GM23338 (cell line): ENCODE measurements around the gene MALRD1. TPM values are rescaled to one million over a fixed set of nuclear protein-coding genes. Genes with fewer than 3 reads are reported as not detected.

ENCODE experiments used
- ATAC-seq: fragments of 200-7000 bp; cut with Tn5 transposase; 3 replicates; pipeline ENCODE4 v1.9.1; 2020
- DNase-seq: peaks from one replicate; pipeline ENCODE4 v3.0.0-alpha.2; 2015; ENCODE audit warnings: low spot score
- H2AFZ ChIP-seq: fragments of 200-600 bp; sonication (generic); 2 replicates; pipeline ENCODE4 v1.8.0; 2016; ENCODE audit warnings: antibody characterized with exemption, mild to moderate bottlenecking, moderate library complexity
- H3F3A ChIP-seq: fragments of 200-600 bp; sonication (generic); replicated peaks from 2 replicates; pipeline ENCODE4 v1.8.0; 2017; ENCODE audit warnings: antibody characterized with exemption, mixed run types, low read depth
- H3K27ac ChIP-seq: fragments of 200-600 bp; sonication (generic); 2 replicates; pipeline ENCODE4 v1.6.1; 2016; ENCODE audit warnings: low read depth
- H3K27me3 ChIP-seq: fragments of 200-600 bp; sonication (generic); 2 replicates; pipeline ENCODE4 v1.8.0; 2016; ENCODE audit warnings: mild to moderate bottlenecking, mixed run types, moderate library complexity; ENCODE audit not compliant: insufficient read depth
- H3K36me3 ChIP-seq: fragments of 200-600 bp; sonication (generic); 2 replicates; pipeline ENCODE4 v1.8.0; 2016; ENCODE audit warnings: mild to moderate bottlenecking; ENCODE audit not compliant: insufficient read depth
- H3K4me1 ChIP-seq: fragments of 200-600 bp; sonication (generic); 2 replicates; pipeline ENCODE4 v1.8.0; 2016; ENCODE audit warnings: mild to moderate bottlenecking, moderate library complexity; ENCODE audit not compliant: insufficient read depth
- H3K4me2 ChIP-seq: fragments of 200-600 bp; sonication (generic); 2 replicates; pipeline ENCODE4 v1.7.1; 2017; ENCODE audit warnings: mixed run types
- H3K4me3 ChIP-seq: fragments of 200-600 bp; sonication (generic); 2 replicates; pipeline ENCODE4 v1.6.1; 2016; ENCODE audit warnings: mixed run types
- H3K79me2 ChIP-seq: fragments of 200-600 bp; sonication (generic); replicated peaks from 2 replicates; pipeline ENCODE4 v1.8.0; 2017; ENCODE audit warnings: mild to moderate bottlenecking; ENCODE audit not compliant: insufficient read depth
- H3K9me2 ChIP-seq: fragments of 200-600 bp; sonication (generic); 2 replicates; pipeline ENCODE4 v1.8.0; 2017; ENCODE audit not compliant: insufficient read depth
- H4K20me1 ChIP-seq: fragments of 200-600 bp; sonication (generic); replicated peaks from 2 replicates; pipeline ENCODE4 v1.8.0; 2017; ENCODE audit warnings: mild to moderate bottlenecking; ENCODE audit not compliant: insufficient read depth
- H3K27ac Mint-ChIP-seq: 2 replicates; pipeline ENCODE4 v1.8.0; 2020; ENCODE audit warnings: inconsistent platforms, mild to moderate bottlenecking, moderate library complexity, mixed read lengths
- H3K27me3 Mint-ChIP-seq: 3 replicates; pipeline ENCODE4 v1.8.0; 2022; ENCODE audit warnings: low read depth, mild to moderate bottlenecking, moderate library complexity, mixed read lengths, inconsistent platforms; ENCODE audit not compliant: insufficient read depth, poor library complexity
- H3K36me3 Mint-ChIP-seq: 3 replicates; pipeline ENCODE4 v1.8.0; 2021; ENCODE audit warnings: low read depth, mild to moderate bottlenecking, inconsistent platforms, moderate library complexity, mixed read lengths
- H3K4me1 Mint-ChIP-seq: 3 replicates; pipeline ENCODE4 v1.8.0; 2020; ENCODE audit warnings: mild to moderate bottlenecking, inconsistent platforms, mixed read lengths
- H3K4me3 Mint-ChIP-seq: 3 replicates; pipeline ENCODE4 v1.8.0; 2021; ENCODE audit warnings: moderate library complexity, mild to moderate bottlenecking, inconsistent platforms, mixed read lengths
- H3K9me3 Mint-ChIP-seq: 3 replicates; pipeline ENCODE4 v1.8.0; 2020; ENCODE audit warnings: moderate library complexity, mild to moderate bottlenecking, inconsistent platforms, mixed read lengths
- ZNF114 ChIP-seq: fragments of 250-450 bp; sonication (Bioruptor Pico); IDR thresholded peaks from 2 replicates; pipeline ENCODE4 v1.5.0; 2020; ENCODE audit warnings: mild to moderate bottlenecking, moderate library complexity
- polyA plus RNA-seq: library from polyadenylated mRNA; unstranded; fragments of >200 nt; fragmentation: Nextera tagmentation; extraction: Ambion mirVana; gene quantifications from 2 replicates; pipeline ENCODE4 v1.2.1, GENCODE V29; 2016
- total RNA-seq: library from RNA; depleted of rRNA; stranded (reverse); fragments of >200 nt; shearing (Covaris generic); gene quantifications from 2 replicates; pipeline ENCODE4 v1.2.3, GENCODE V29; 2014
- TF ChIP-seq, protein P1 (sequence below): fragments of 250-450 bp; sonication (Bioruptor Pico); IDR thresholded peaks from 2 replicates; pipeline ENCODE4 v1.5.0; 2020; ENCODE audit warnings: mild to moderate bottlenecking, moderate library complexity

MALRD1 gene
- total and polyA plus RNA-seq, 2 experiments from 2014 or later: 0.42 to 1.9 TPM

- no peaks in the 10 kb centered on the region for H3K9me3 Mint-ChIP-seq
- no peak overlapping the region for H2AFZ ChIP-seq
- no peak for DNase-seq
- no peak for ATAC-seq
- H3K4me3 Mint-ChIP-seq: no peak overlapping the region
- no peaks in the 10 kb centered on the region for H3K27me3 ChIP-seq
- no peak overlapping the region for H3K4me3 ChIP-seq
- no peaks in the 10 kb centered on the region for H3F3A ChIP-seq
- TF ChIP-seq, protein P1, sequence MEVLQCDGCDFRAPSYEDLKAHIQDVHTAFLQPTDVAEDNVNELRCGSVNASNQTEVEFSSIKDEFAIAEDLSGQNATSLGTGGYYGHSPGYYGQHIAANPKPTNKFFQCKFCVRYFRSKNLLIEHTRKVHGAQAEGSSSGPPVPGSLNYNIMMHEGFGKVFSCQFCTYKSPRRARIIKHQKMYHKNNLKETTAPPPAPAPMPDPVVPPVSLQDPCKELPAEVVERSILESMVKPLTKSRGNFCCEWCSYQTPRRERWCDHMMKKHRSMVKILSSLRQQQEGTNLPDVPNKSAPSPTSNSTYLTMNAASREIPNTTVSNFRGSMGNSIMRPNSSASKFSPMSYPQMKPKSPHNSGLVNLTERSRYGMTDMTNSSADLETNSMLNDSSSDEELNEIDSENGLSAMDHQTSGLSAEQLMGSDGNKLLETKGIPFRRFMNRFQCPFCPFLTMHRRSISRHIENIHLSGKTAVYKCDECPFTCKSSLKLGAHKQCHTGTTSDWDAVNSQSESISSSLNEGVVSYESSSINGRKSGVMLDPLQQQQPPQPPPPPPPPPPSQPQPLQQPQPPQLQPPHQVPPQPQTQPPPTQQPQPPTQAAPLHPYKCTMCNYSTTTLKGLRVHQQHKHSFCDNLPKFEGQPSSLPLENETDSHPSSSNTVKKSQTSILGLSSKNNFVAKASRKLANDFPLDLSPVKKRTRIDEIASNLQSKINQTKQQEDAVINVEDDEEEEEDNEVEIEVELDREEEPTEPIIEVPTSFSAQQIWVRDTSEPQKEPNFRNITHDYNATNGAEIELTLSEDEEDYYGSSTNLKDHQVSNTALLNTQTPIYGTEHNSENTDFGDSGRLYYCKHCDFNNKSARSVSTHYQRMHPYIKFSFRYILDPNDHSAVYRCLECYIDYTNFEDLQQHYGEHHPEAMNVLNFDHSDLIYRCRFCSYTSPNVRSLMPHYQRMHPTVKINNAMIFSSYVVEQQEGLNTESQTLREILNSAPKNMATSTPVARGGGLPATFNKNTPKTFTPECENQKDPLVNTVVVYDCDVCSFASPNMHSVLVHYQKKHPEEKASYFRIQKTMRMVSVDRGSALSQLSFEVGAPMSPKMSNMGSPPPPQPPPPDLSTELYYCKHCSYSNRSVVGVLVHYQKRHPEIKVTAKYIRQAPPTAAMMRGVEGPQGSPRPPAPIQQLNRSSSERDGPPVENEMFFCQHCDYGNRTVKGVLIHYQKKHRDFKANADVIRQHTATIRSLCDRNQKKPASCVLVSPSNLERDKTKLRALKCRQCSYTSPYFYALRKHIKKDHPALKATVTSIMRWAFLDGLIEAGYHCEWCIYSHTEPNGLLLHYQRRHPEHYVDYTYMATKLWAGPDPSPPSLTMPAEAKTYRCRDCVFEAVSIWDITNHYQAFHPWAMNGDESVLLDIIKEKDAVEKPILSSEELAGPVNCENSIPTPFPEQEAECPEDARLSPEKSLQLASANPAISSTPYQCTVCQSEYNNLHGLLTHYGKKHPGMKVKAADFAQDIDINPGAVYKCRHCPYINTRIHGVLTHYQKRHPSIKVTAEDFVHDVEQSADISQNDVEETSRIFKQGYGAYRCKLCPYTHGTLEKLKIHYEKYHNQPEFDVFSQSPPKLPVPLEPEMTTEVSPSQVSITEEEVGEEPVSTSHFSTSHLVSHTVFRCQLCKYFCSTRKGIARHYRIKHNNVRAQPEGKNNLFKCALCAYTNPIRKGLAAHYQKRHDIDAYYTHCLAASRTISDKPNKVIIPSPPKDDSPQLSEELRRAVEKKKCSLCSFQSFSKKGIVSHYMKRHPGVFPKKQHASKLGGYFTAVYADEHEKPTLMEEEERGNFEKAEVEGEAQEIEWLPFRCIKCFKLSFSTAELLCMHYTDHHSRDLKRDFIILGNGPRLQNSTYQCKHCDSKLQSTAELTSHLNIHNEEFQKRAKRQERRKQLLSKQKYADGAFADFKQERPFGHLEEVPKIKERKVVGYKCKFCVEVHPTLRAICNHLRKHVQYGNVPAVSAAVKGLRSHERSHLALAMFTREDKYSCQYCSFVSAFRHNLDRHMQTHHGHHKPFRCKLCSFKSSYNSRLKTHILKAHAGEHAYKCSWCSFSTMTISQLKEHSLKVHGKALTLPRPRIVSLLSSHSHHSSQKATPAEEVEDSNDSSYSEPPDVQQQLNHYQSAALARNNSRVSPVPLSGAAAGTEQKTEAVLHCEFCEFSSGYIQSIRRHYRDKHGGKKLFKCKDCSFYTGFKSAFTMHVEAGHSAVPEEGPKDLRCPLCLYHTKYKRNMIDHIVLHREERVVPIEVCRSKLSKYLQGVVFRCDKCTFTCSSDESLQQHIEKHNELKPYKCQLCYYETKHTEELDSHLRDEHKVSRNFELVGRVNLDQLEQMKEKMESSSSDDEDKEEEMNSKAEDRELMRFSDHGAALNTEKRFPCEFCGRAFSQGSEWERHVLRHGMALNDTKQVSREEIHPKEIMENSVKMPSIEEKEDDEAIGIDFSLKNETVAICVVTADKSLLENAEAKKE (CRISPR knock-in tag): no peak
- no peaks in the 10 kb centered on the region for H3K4me1 ChIP-seq
- H3K4me1 Mint-ChIP-seq: no peaks in the 10 kb centered on the region
- H3K27ac Mint-ChIP-seq: no peak overlapping the region
- H3K36me3 ChIP-seq: no peaks in the 10 kb centered on the region
- no peaks in the 10 kb centered on the region for H3K27me3 Mint-ChIP-seq
- H3K36me3 Mint-ChIP-seq: no peaks in the 10 kb centered on the region
- H3K27ac ChIP-seq: no peak overlapping the region
- no peaks in the 10 kb centered on the region for H3K9me2 ChIP-seq
- no peaks in the 10 kb centered on the region for H3K79me2 ChIP-seq
- no peak overlapping the region for H3K4me2 ChIP-seq
- H4K20me1 ChIP-seq: no peaks in the 10 kb centered on the region
These were observed 214.7 kb downstream of the MALRD1 start for GRCh38 chr10:19263262-19263661.

DNA sequence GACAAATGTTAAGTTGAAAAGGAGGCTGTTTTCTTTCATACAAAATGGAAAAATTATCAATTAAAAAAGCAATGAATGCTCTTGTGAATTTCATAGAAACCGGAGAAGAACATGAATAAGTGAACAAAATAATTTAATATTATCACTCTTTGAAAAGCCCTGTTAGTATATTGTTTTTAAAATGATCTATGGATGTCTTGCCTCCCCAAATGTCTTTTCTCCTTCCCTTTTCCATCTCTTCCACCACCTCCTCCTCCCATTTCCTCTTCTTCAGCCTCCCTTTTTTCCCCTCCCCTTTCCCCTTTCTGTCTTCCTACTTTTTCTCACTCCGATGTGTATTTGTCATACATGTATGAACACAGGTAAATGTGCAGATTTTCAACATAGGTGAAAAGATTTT, 234.7 kb downstream of the MALRD1 start:
- Histone ChIP-seq H3K9me2 (peaks cover 2% of the 10 kb centered on the region; the same call in 1 of the 2 replicates), H3F3A (no peaks in the 10 kb centered on the region), H3K4me2 (no peak overlapping the region), H3K27ac (no peak overlapping the region), H3K4me3 (no peak overlapping the region), H3K79me2 (no peaks in the 10 kb centered on the region), H2AFZ (peak overlapping the region; percentile 66; the same call in 1 of the 2 replicates), H4K20me1 (no peaks in the 10 kb centered on the region), H3K36me3 (no peaks in the 10 kb centered on the region), H3K27me3 (no peaks in the 10 kb centered on the region), H3K4me1 (no peaks in the 10 kb centered on the region)
- H3K4me3 Mint-ChIP-seq: no peak overlapping the region
- no peaks in the 10 kb centered on the region for H3K36me3 Mint-ChIP-seq
- H3K27me3 Mint-ChIP-seq: no peaks in the 10 kb centered on the region
- H3K4me1 Mint-ChIP-seq: no peaks in the 10 kb centered on the region
- DNase-seq (no peak), ATAC-seq (no peak)
- H3K27ac Mint-ChIP-seq: no peak overlapping the region
- TF ChIP-seq ZNF114 (CRISPR knock-in tag): no peak
- peaks cover 2% of the 10 kb centered on the region; the same call in 1 of the 3 replicates for H3K9me3 Mint-ChIP-seq
